Type B pancreatic cell (in vitro differentiated cells): ENCODE measurements around the gene PPP1R7. TPM values are rescaled to one million over a fixed set of nuclear protein-coding genes. Genes with fewer than 3 reads are reported as not detected.

Experiments used
- DNase-seq: peaks from one replicate; pipeline ENCODE4 v3.0.0; 2021; ENCODE audit warnings: mixed read lengths; ENCODE audit not compliant: unreplicated experiment; ENCODE audit errors: extremely low spot score
- H3K27ac Mint-ChIP-seq: 2 replicates; pipeline ENCODE4 v1.8.0; 2021; ENCODE audit warnings: mild to moderate bottlenecking, mixed read lengths
- H3K27me3 Mint-ChIP-seq: 2 replicates; pipeline ENCODE4 v1.8.0; 2021; ENCODE audit warnings: mixed read lengths
- H3K36me3 Mint-ChIP-seq: 2 replicates; pipeline ENCODE4 v1.8.0; 2021; ENCODE audit warnings: mixed read lengths
- H3K4me1 Mint-ChIP-seq: one replicate; pipeline ENCODE4 v1.8.0; 2021; ENCODE audit warnings: mixed read lengths; ENCODE audit not compliant: unreplicated experiment
- H3K4me3 Mint-ChIP-seq: 2 replicates; pipeline ENCODE4 v1.8.0; 2021; ENCODE audit warnings: mild to moderate bottlenecking, mixed read lengths
- H3K9me3 Mint-ChIP-seq: 2 replicates; pipeline ENCODE4 v1.8.0; 2021; ENCODE audit warnings: mixed read lengths
- CTCF ChIP-seq: fragments of 200-600 bp; sonication (generic); conservative IDR thresholded peaks from 2 replicates; pipeline ENCODE4 v1.5.0; 2021; ENCODE audit warnings: antibody characterized with exemption, mild to moderate bottlenecking
- total RNA-seq: library from RNA; stranded (reverse); gene quantifications from 2 replicates; pipeline ENCODE4 v1.2.1, GENCODE V29; 2021; ENCODE audit warnings: low replicate concordance

The PPP1R7 gene
- total RNA-seq, 1 donor from 2014 or later, result 50.7 TPM

DNA sequence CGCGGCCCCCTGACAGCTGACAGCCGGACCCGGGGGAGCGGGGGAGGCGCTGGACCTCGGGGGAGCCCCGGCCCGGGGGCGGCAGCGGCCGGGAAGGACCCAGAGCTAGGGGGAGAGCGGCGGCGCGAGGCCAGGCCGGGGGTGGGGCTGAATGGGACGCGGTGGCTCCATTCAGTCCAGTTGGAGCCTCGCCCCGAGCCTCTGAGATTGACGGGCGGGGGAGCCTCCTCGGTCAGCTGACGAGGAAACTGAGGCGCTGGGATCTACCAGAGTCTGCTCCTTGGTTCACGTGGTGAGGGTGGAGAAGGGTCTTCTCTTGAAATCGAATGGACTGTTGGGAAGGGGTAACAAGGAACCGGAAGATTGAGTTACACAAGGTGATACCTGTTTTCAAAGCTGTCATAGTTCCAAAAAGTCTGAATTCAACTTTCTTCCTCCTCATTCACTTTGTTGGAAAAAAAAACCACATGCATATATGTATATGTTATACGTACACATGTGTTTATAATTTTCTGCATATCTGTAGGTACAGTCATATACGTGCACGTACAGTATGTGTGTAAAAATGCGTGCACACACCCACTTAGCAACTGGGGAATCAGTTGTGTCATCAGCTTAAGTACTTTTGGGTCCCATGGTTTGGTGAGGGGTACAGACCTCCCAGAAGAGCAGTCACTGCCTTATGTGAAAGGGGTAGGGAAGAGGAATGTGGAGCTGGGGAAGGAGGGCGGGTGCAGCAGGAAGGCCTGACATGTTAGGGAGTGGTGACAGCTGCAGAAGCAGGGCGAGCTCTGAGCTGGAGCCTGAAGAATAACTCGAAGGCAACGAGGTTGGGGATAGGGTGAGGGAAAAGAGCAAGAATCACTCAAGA, 628 bp downstream of the PPP1R7 start:
- no peaks in the 10 kb centered on the region for H3K27me3 Mint-ChIP-seq
- DNase-seq, result no peak
- no peaks in the 10 kb centered on the region for H3K36me3 Mint-ChIP-seq
- TF ChIP-seq CTCF, result no peak
- no peaks in the 10 kb centered on the region for H3K9me3 Mint-ChIP-seq
- peaks cover 19% of the 10 kb centered on the region for H3K4me1 Mint-ChIP-seq
- peak overlapping the region; percentile 96 for H3K4me3 Mint-ChIP-seq
- H3K27ac Mint-ChIP-seq, result peak overlapping the region; percentile 97

GRCh38 chr2:241151934-241152660, 1.8 kb downstream of the PPP1R7 start:
- peaks cover 19% of the 10 kb centered on the region for H3K4me1 Mint-ChIP-seq
- peak overlapping the region; percentile 96 for H3K4me3 Mint-ChIP-seq
- TF ChIP-seq CTCF, result no peak
- H3K27ac Mint-ChIP-seq, result no peak overlapping the region
- H3K27me3 Mint-ChIP-seq, result no peaks in the 10 kb centered on the region
- DNase-seq, result no peak
- H3K36me3 Mint-ChIP-seq, result no peaks in the 10 kb centered on the region
- H3K9me3 Mint-ChIP-seq, result no peaks in the 10 kb centered on the region

- no peak for TF ChIP-seq CTCF
- H3K4me3 Mint-ChIP-seq, result no peak overlapping the region
- no peak overlapping the region for H3K27ac Mint-ChIP-seq
- no peak for DNase-seq
- no peaks in the 10 kb centered on the region for H3K36me3 Mint-ChIP-seq
- H3K9me3 Mint-ChIP-seq, result no peaks in the 10 kb centered on the region
- no peaks in the 10 kb centered on the region for H3K27me3 Mint-ChIP-seq
- H3K4me1 Mint-ChIP-seq, result peaks cover 19% of the 10 kb centered on the region
Measured at GRCh38 chr2:241153616-241154015, 3.3 kb downstream of the PPP1R7 start.

DNA sequence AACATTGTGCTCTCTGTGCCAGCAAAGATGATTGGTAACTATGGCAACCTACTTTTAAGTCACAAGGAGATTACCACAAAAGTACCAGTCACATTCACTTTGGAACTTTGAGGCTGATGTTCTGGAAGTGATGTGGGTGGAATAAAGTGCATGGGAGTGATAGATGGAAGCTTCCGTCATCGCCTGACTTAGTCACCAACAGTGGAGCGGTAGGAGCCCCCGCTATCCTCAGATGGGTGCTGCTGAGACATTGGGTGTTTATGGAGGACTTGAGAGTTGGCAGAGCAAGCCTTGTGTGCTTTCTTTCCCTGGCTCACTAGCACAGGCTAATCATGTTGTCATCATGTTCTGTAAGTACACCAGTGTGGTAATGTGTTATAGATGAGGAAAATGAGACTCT, 4.6 kb downstream of the PPP1R7 start:
- Mint-ChIP-seq H3K36me3 (no peaks in the 10 kb centered on the region), H3K27ac (no peak overlapping the region), H3K27me3 (no peaks in the 10 kb centered on the region), H3K4me1 (peaks cover 19% of the 10 kb centered on the region), H3K4me3 (no peak overlapping the region), H3K9me3 (no peaks in the 10 kb centered on the region)
- TF ChIP-seq CTCF, result no peak
- DNase-seq, result no peak

GRCh38 chr2:241155936-241156335, 5.7 kb downstream of the PPP1R7 start:
- Mint-ChIP-seq H3K27ac (no peak overlapping the region), H3K4me3 (no peak overlapping the region), H3K9me3 (no peaks in the 10 kb centered on the region), H3K27me3 (no peaks in the 10 kb centered on the region), H3K4me1 (peaks cover 15% of the 10 kb centered on the region), H3K36me3 (no peaks in the 10 kb centered on the region)
- no peak for TF ChIP-seq CTCF
- no peak for DNase-seq
